WTC11 (cell line): ENCODE results near the gene MID1. TPM values are rescaled to one million over a fixed set of nuclear protein-coding genes. Genes with fewer than 3 reads are reported as not detected.

Experiments
- ATAC-seq: fragments of 200-7000 bp; cut with Tn5 transposase; 2 replicates; pipeline ENCODE4 v1.10.0; 2021; ENCODE audit warnings: mild to moderate bottlenecking, moderate library complexity
- CTCF ChIA-PET: fragments of 300-600 bp; sonication (Branson Sonifier 250); formaldehyde crosslinking; loops from one replicate; lab custom pipeline; 2021; ENCODE audit warnings: antibody characterized with exemption; lab: Charles Lee
- POLR2A ChIA-PET: fragments of 350-600 bp; sonication (Branson Sonifier 250); formaldehyde crosslinking; loops from one replicate; lab custom pipeline; 2021; ENCODE audit warnings: antibody characterized with exemption; lab: Charles Lee
- DNase-seq: peaks from one replicate; pipeline ENCODE4 v3.0.0; 2021; ENCODE audit warnings: low spot score
- H3K27ac Mint-ChIP-seq: 2 replicates; pipeline ENCODE4 v1.8.0; 2021; ENCODE audit warnings: mixed read lengths
- H3K27me3 Mint-ChIP-seq: 2 replicates; pipeline ENCODE4 v1.8.0; 2021; ENCODE audit warnings: low read depth, mild to moderate bottlenecking, moderate library complexity, mixed read lengths
- H3K36me3 Mint-ChIP-seq: 2 replicates; pipeline ENCODE4 v1.8.0; 2021; ENCODE audit warnings: mixed read lengths
- H3K4me1 Mint-ChIP-seq: 2 replicates; pipeline ENCODE4 v1.8.0; 2022; ENCODE audit warnings: mixed read lengths
- H3K4me3 Mint-ChIP-seq: 2 replicates; pipeline ENCODE4 v1.8.0; 2021; ENCODE audit warnings: mild to moderate bottlenecking, moderate library complexity, mixed read lengths
- H3K9me3 Mint-ChIP-seq: 2 replicates; pipeline ENCODE4 v1.8.0; 2021; ENCODE audit warnings: mixed read lengths
- ATF2 ChIP-seq: sonication (generic); formaldehyde crosslinking; IDR thresholded peaks from 2 replicates; pipeline ENCODE4 v1.8.1; 2022; ENCODE audit warnings: low read depth, missing genetic modification reagents, borderline replicate concordance
- ATF6 ChIP-seq: sonication (generic); formaldehyde crosslinking; IDR thresholded peaks from 2 replicates; pipeline ENCODE4 v1.8.1; 2023; ENCODE audit warnings: mild to moderate bottlenecking, missing genetic modification reagents
- CBFB ChIP-seq: sonication (generic); formaldehyde crosslinking; IDR thresholded peaks from 2 replicates; pipeline ENCODE4 v1.8.1; 2022; ENCODE audit warnings: mild to moderate bottlenecking, low read depth, missing genetic modification reagents
- CREM ChIP-seq: sonication (generic); formaldehyde crosslinking; IDR thresholded peaks from 2 replicates; pipeline ENCODE4 v1.8.1; 2022; ENCODE audit warnings: mild to moderate bottlenecking, missing genetic modification reagents, moderate library complexity
- E2F1 ChIP-seq: sonication (generic); formaldehyde crosslinking; IDR thresholded peaks from 2 replicates; pipeline ENCODE4 v1.8.0; 2022; ENCODE audit warnings: mild to moderate bottlenecking, missing genetic modification reagents
- EMX1 ChIP-seq: fragments of 250-450 bp; sonication (Bioruptor Pico); IDR thresholded peaks from 2 replicates; pipeline ENCODE4 v1.8.0; 2021; ENCODE audit warnings: mild to moderate bottlenecking
- FOXJ3 ChIP-seq: sonication (generic); formaldehyde crosslinking; IDR thresholded peaks from 2 replicates; pipeline ENCODE4 v1.9.0; 2021; ENCODE audit warnings: missing genetic modification reagents, mild to moderate bottlenecking, borderline replicate concordance
- FOXP1 ChIP-seq: sonication (generic); formaldehyde crosslinking; IDR thresholded peaks from 2 replicates; pipeline ENCODE4 v1.8.0; 2022; ENCODE audit warnings: missing genetic modification reagents, mild to moderate bottlenecking, moderate library complexity, borderline replicate concordance
- GRHL2 ChIP-seq: fragments of 250-450 bp; sonication (Bioruptor Pico); IDR thresholded peaks from 2 replicates; pipeline ENCODE4 v1.8.0; 2022; ENCODE audit warnings: mild to moderate bottlenecking, moderate library complexity; ENCODE audit not compliant: insufficient replicate concordance, severe bottlenecking
- GTF2I ChIP-seq: fragments of 250-450 bp; sonication (Bioruptor Pico); conservative IDR thresholded peaks from 2 replicates; pipeline ENCODE4 v1.4.0; 2021; ENCODE audit warnings: mild to moderate bottlenecking
- KAT7 ChIP-seq: sonication (generic); formaldehyde crosslinking; IDR thresholded peaks from 2 replicates; pipeline ENCODE4 v1.8.1; 2023; ENCODE audit warnings: missing genetic modification reagents, mild to moderate bottlenecking, borderline replicate concordance
- MAX ChIP-seq: sonication (generic); formaldehyde crosslinking; IDR thresholded peaks from 2 replicates; pipeline ENCODE4 v1.8.0; 2022; ENCODE audit warnings: mild to moderate bottlenecking, missing genetic modification reagents
- MLX ChIP-seq: sonication (generic); formaldehyde crosslinking; IDR thresholded peaks from 2 replicates; pipeline ENCODE4 v1.8.1; 2023; ENCODE audit warnings: mild to moderate bottlenecking, missing genetic modification reagents, moderate library complexity
- MYBL2 ChIP-seq: sonication (generic); formaldehyde crosslinking; IDR thresholded peaks from 2 replicates; pipeline ENCODE4 v1.8.1; 2023; ENCODE audit warnings: mild to moderate bottlenecking, moderate library complexity, missing genetic modification reagents
- NR3C1 ChIP-seq: sonication (generic); formaldehyde crosslinking; conservative IDR thresholded peaks from 2 replicates; pipeline ENCODE4 v1.8.1; 2023; ENCODE audit warnings: low read depth, mild to moderate bottlenecking, missing genetic modification reagents
- RELA ChIP-seq: sonication (generic); formaldehyde crosslinking; IDR thresholded peaks from 2 replicates; pipeline ENCODE4 v1.8.1; 2022; ENCODE audit warnings: missing genetic modification reagents, mild to moderate bottlenecking, borderline replicate concordance
- TEAD4 ChIP-seq: sonication (generic); formaldehyde crosslinking; IDR thresholded peaks from 2 replicates; pipeline ENCODE4 v1.8.0; 2022; ENCODE audit warnings: mild to moderate bottlenecking, missing genetic modification reagents
- TP53 ChIP-seq: sonication (generic); formaldehyde crosslinking; IDR thresholded peaks from 2 replicates; pipeline ENCODE4 v1.8.1; 2023; ENCODE audit warnings: mild to moderate bottlenecking, missing genetic modification reagents
- USF1 ChIP-seq: sonication (generic); formaldehyde crosslinking; IDR thresholded peaks from 2 replicates; pipeline ENCODE4 v1.8.0; 2022; ENCODE audit warnings: mild to moderate bottlenecking, missing genetic modification reagents
- ZBTB21 ChIP-seq: sonication (generic); formaldehyde crosslinking; IDR thresholded peaks from 2 replicates; pipeline ENCODE4 v1.8.1; 2023; ENCODE audit warnings: mild to moderate bottlenecking, missing genetic modification reagents, borderline replicate concordance
- ZMAT4 ChIP-seq: fragments of 250-450 bp; sonication (Bioruptor Pico); IDR thresholded peaks from 2 replicates; pipeline ENCODE4 v1.9.0; 2021; ENCODE audit warnings: mild to moderate bottlenecking
- ZNF219 ChIP-seq: sonication (generic); formaldehyde crosslinking; IDR thresholded peaks from 2 replicates; pipeline ENCODE4 v1.8.0; 2023; ENCODE audit warnings: missing genetic modification reagents, mild to moderate bottlenecking, borderline replicate concordance
- ZNF232 ChIP-seq: sonication (generic); formaldehyde crosslinking; IDR thresholded peaks from 2 replicates; pipeline ENCODE4 v1.8.0; 2022; ENCODE audit warnings: mild to moderate bottlenecking, missing genetic modification reagents
- ZNF317 ChIP-seq: sonication (generic); formaldehyde crosslinking; IDR thresholded peaks from 2 replicates; pipeline ENCODE4 v1.8.1; 2023; ENCODE audit warnings: low read depth, mild to moderate bottlenecking, moderate library complexity, missing genetic modification reagents, borderline replicate concordance
- ZNF396 ChIP-seq: fragments of 250-450 bp; sonication (Bioruptor Pico); IDR thresholded peaks from 2 replicates; pipeline ENCODE4 v1.8.0; 2021; ENCODE audit warnings: mild to moderate bottlenecking, moderate library complexity, borderline replicate concordance
- ZNF671 ChIP-seq: fragments of 250-450 bp; sonication (Bioruptor Pico); IDR thresholded peaks from 2 replicates; pipeline ENCODE4 v1.8.0; 2021; ENCODE audit warnings: mild to moderate bottlenecking
- ZSCAN18 ChIP-seq: fragments of 250-450 bp; sonication (Bioruptor Pico); IDR thresholded peaks from 2 replicates; pipeline ENCODE4 v2.1.2; 2022; ENCODE audit warnings: mild to moderate bottlenecking, moderate library complexity
- total RNA-seq: library from RNA; stranded (reverse); gene quantifications from 3 replicates; pipeline ENCODE4 v1.2.3, GENCODE V29; 2021

MID1 gene
- total RNA-seq, 1 experiment from 2014 or later, result 52.2 TPM

GRCh38 chrX:10519761-10520160 lies 100.6 kb downstream of the MID1 start:
- CTCF ChIA-PET, result no interaction called here
- TF ChIP-seq E2F1 (CRISPR knock-in tag) (no peak), GTF2I (no peak), CBFB (no peak), TEAD4 (no peak), MAX (CRISPR knock-in tag) (no peak), ATF2 (CRISPR knock-in tag) (no peak), MLX (CRISPR knock-in tag) (no peak), ZNF317 (no peak), ZSCAN18 (no peak), MYBL2 (CRISPR knock-in tag) (no peak), KAT7 (no peak), ZNF396 (CRISPR knock-in tag) (no peak), FOXJ3 (no peak), ZNF671 (CRISPR knock-in tag) (no peak), CREM (CRISPR knock-in tag) (no peak)
- TF ChIP-seq, all 79 proteins: peak for 0
- H3K27ac Mint-ChIP-seq, result peak overlapping the region; percentile 4
- H3K9me3 Mint-ChIP-seq, result no peaks in the 10 kb centered on the region
- H3K4me1 Mint-ChIP-seq, result peaks cover 52% of the 10 kb centered on the region
- ATAC-seq (no peak), DNase-seq (no peak)
- peaks cover 13% of the 10 kb centered on the region for H3K36me3 Mint-ChIP-seq
- H3K4me3 Mint-ChIP-seq, result no peak overlapping the region
- POLR2A ChIA-PET, result no interaction called here
- H3K27me3 Mint-ChIP-seq, result no peaks in the 10 kb centered on the region

- H3K36me3 Mint-ChIP-seq, result peaks cover 13% of the 10 kb centered on the region
- CTCF ChIA-PET, result no interaction called here
- H3K4me1 Mint-ChIP-seq, result peaks cover 55% of the 10 kb centered on the region
- H3K4me3 Mint-ChIP-seq, result no peak overlapping the region
- DNase-seq, result no peak
- POLR2A ChIA-PET, result no interaction called here
- no peaks in the 10 kb centered on the region for H3K9me3 Mint-ChIP-seq
- no peaks in the 10 kb centered on the region for H3K27me3 Mint-ChIP-seq
- TF ChIP-seq RELA (CRISPR knock-in tag) (no peak), EMX1 (no peak)
- peak overlapping the region; percentile 4; the same call in 1 of the 2 replicates for H3K27ac Mint-ChIP-seq
- ATAC-seq, result no peak
Measured at GRCh38 chrX:10519278-10519677, 101.1 kb downstream of the MID1 start.

GRCh38 chrX:10518073-10518472 lies 102.3 kb downstream of the MID1 start:
- Mint-ChIP-seq H3K36me3 (peaks cover 13% of the 10 kb centered on the region), H3K4me3 (no peak overlapping the region), H3K27ac (peak overlapping the region; percentile 91), H3K27me3 (no peaks in the 10 kb centered on the region), H3K4me1 (peaks cover 55% of the 10 kb centered on the region), H3K9me3 (no peaks in the 10 kb centered on the region)
- ChIA-PET CTCF (interaction anchor here (1.0 kb wide), 1 partner anchor 9 kb away, joined by 3 read pairs; no protein-coding TSS in a partner anchor), POLR2A (no interaction called here)
- DNase-seq (no peak), ATAC-seq (no peak)
- TF ChIP-seq ZNF232 (CRISPR knock-in tag) (no peak), NR3C1 (CRISPR knock-in tag) (no peak), USF1 (CRISPR knock-in tag) (no peak), TP53 (CRISPR knock-in tag) (no peak), ZMAT4 (CRISPR knock-in tag) (no peak), EMX1 (no peak), ATF6 (CRISPR knock-in tag) (no peak), FOXP1 (CRISPR knock-in tag) (no peak), MYBL2 (CRISPR knock-in tag) (no peak), GRHL2 (CRISPR knock-in tag) (no peak), CBFB (no peak), ZNF219 (CRISPR knock-in tag) (no peak), KAT7 (no peak), ZBTB21 (CRISPR knock-in tag) (no peak)
